ENCODE measurements around the gene KIF24. TPM values are rescaled to one million over a fixed set of nuclear protein-coding genes. Genes with fewer than 3 reads are reported as not detected.

Gene KIF24
- total and polyA plus RNA-seq, 10 donors, result 0.15 to 1.8 (median 0.64) TPM

DNA sequence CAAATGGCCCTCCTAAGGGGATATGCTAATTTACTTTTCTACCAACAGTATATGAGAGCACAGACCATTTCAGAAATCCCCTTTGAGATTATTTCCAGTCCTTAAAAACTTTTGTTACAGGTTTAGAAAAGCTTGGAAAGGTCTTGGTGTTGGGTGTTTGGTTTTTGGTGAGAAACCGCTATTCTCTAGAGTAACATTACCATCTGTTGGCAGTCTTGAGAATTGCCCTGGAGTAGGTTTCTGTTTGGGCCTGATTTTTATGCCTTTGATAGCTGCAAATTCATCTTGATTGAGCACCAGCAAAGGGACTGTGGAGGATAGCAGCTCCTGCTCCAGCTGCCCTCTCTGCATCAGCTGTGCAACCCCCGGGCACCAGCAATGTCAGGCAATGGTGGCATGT lies 8.3 kb upstream of the KIF24 start:
- Histone ChIP-seq H3K9me3 (no peaks in the 10 kb centered on the region), H3K36me3 (peaks cover 2 to 57% (median 35%) of the 10 kb centered on the region in 6 donors), H3K27me3 (replicated peaks in 1 of 7) (no peaks in the 10 kb centered on the region), H3K4me1 (peaks cover 0 to 5% (median 0%) of the 10 kb centered on the region in 6 donors), H3K27ac (no peak overlapping the region), H3K4me3 (no peak overlapping the region)
- WGBS, 5 donors, result 70 to 100% (median 97%) methylated on average over 2 of the region's 2 CpGs
- no peak for DNase-seq
- intact Hi-C loops (cut with DNase I; ENCODE audit: low total_unique reads), result no loop called here
- TF ChIP-seq POLR2AphosphoS5 (IDR thresholded peaks at IDR 0.05) (no peak), POLR2A (IDR thresholded peaks at IDR 0.05) (no peak)
- TF ChIP-seq, protein P1, sequence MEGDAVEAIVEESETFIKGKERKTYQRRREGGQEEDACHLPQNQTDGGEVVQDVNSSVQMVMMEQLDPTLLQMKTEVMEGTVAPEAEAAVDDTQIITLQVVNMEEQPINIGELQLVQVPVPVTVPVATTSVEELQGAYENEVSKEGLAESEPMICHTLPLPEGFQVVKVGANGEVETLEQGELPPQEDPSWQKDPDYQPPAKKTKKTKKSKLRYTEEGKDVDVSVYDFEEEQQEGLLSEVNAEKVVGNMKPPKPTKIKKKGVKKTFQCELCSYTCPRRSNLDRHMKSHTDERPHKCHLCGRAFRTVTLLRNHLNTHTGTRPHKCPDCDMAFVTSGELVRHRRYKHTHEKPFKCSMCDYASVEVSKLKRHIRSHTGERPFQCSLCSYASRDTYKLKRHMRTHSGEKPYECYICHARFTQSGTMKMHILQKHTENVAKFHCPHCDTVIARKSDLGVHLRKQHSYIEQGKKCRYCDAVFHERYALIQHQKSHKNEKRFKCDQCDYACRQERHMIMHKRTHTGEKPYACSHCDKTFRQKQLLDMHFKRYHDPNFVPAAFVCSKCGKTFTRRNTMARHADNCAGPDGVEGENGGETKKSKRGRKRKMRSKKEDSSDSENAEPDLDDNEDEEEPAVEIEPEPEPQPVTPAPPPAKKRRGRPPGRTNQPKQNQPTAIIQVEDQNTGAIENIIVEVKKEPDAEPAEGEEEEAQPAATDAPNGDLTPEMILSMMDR (IDR thresholded peaks at IDR 0.05 in 8 of 11, conservative IDR thresholded peaks at IDR 0.05 in 3 of 11), result no peak

GRCh38 chr9:34335376-34335775 lies 6.3 kb upstream of the KIF24 start:
- peaks cover 7 to 26% (median 12%) of the 10 kb centered on the region in 6 donors for H3K4me1 ChIP-seq
- H3K27ac ChIP-seq, result no peak overlapping the region
- peaks cover 0 to 37% (median 22%) of the 10 kb centered on the region in 6 donors for H3K36me3 ChIP-seq
- 81 to 94% (median 87%) methylated on average over 4 of the region's 4 CpGs for WGBS, 5 donors
- H3K4me3 ChIP-seq, result no peak overlapping the region
- intact Hi-C loops (cut with DNase I; ENCODE audit: low total_unique reads), result no loop called here
- no peak for DNase-seq
- TF ChIP-seq, protein P1 (IDR thresholded peaks at IDR 0.05 in 8 of 11, conservative IDR thresholded peaks at IDR 0.05 in 3 of 11), result no peak
- no peak for TF ChIP-seq POLR2A (IDR thresholded peaks at IDR 0.05)
- no peak for TF ChIP-seq POLR2AphosphoS5 (IDR thresholded peaks at IDR 0.05)
- no peaks in the 10 kb centered on the region for H3K27me3 ChIP-seq (replicated peaks in 1 of 7)
- no peaks in the 10 kb centered on the region for H3K9me3 ChIP-seq

GRCh38 chr9:34334916-34335315 lies 5.8 kb upstream of the KIF24 start:
- WGBS, 5 donors, result 74 to 91% (median 82%) methylated on average over 2 of the region's 2 CpGs
- Histone ChIP-seq H3K4me1 (peaks cover 7 to 30% (median 15%) of the 10 kb centered on the region in 6 donors), H3K9me3 (no peaks in the 10 kb centered on the region), H3K4me3 (no peak overlapping the region), H3K36me3 (peaks cover 0 to 32% (median 19%) of the 10 kb centered on the region in 6 donors), H3K27ac (no peak overlapping the region), H3K27me3 (replicated peaks in 1 of 7) (no peaks in the 10 kb centered on the region)
- DNase-seq, result no peak
- TF ChIP-seq POLR2A (IDR thresholded peaks at IDR 0.05) (no peak), POLR2AphosphoS5 (IDR thresholded peaks at IDR 0.05) (no peak)
- TF ChIP-seq, protein P1 (IDR thresholded peaks at IDR 0.05 in 8 of 11, conservative IDR thresholded peaks at IDR 0.05 in 3 of 11), result no peak
- intact Hi-C loops (cut with DNase I; ENCODE audit: low total_unique reads), result loop anchor here (5.0 kb wide), 2 partner anchors 47 to 257 kb away; no protein-coding TSS in a partner anchor

DNA sequence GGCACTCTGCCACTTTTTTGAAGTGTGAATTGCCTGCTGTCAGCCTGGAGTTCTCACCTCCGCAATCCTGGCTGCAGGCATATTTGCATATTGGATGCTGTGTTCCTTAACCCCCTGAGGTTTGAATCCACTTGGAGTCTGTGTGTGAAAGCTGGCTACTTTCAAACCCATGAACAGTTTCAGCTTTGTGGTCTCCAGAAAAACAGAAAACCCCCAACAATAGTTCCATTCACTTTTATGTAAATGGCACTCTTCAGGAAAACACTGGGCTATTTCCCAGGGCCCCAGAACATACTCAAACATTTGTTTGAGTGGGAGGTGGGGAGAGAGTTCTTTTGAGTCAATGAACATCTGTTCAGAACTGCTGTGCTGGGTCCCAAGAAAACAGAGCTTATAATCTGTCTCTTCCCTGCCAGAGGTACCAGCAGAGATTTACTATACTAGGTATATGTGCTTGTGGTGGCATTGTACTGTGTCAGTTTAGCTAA lies 5.3 kb upstream of the KIF24 start:
- WGBS, 5 donors, result 85 to 95% (median 91%) methylated on average over 1 of the region's 1 CpG
- Histone ChIP-seq H3K36me3 (peaks cover 0 to 27% (median 14%) of the 10 kb centered on the region in 6 donors), H3K27ac (no peak overlapping the region), H3K4me3 (no peak overlapping the region), H3K27me3 (replicated peaks in 1 of 7) (no peaks in the 10 kb centered on the region), H3K4me1 (peaks cover 7 to 32% (median 17%) of the 10 kb centered on the region in 6 donors), H3K9me3 (no peaks in the 10 kb centered on the region)
- DNase-seq, result no peak
- TF ChIP-seq POLR2A (IDR thresholded peaks at IDR 0.05) (no peak), POLR2AphosphoS5 (IDR thresholded peaks at IDR 0.05) (no peak)
- TF ChIP-seq, protein P1 (IDR thresholded peaks at IDR 0.05 in 8 of 11, conservative IDR thresholded peaks at IDR 0.05 in 3 of 11), result no peak
- intact Hi-C loops (cut with DNase I; ENCODE audit: low total_unique reads), result loop anchor here (5.0 kb wide), 2 partner anchors 48 to 258 kb away; no protein-coding TSS in a partner anchor
